ENCODE data around the gene TRIM41.
A peak's percentile ranks its signal among the peaks of the same experiment; 100 is the strongest.
"Not testable (repeated sequence)": the region's sequence is repeated elsewhere in the genome, so short reads cannot be mapped to it uniquely, and the experiment has no call there.

Gene TRIM41

GRCh38 chr5:181273433-181273744, 50.3 kb downstream of the TRIM41 start:
- H3K4me1 Mint-ChIP-seq (ENCODE audit: low read depth); H3K27ac Mint-ChIP-seq; H3K27me3 Mint-ChIP-seq; H3K9me3 Mint-ChIP-seq; intact Hi-C loops (cut with micrococcal nuclease); H3K36me3 Mint-ChIP-seq (ENCODE audit: low read depth): not testable (repeated sequence)
- H3K4me3 Mint-ChIP-seq: peak overlapping the region; percentile 44

GRCh38 chr5:181280251-181280762, 57.2 kb downstream of the TRIM41 start:
- peaks cover 5% of the 10 kb centered on the region for H3K27me3 Mint-ChIP-seq
- no peak overlapping the region for H3K27ac Mint-ChIP-seq
- no peak overlapping the region for H3K4me3 Mint-ChIP-seq
- no peaks in the 10 kb centered on the region for H3K4me1 Mint-ChIP-seq (ENCODE audit: low read depth)
- no peaks in the 10 kb centered on the region for H3K36me3 Mint-ChIP-seq (ENCODE audit: low read depth)
- intact Hi-C loops (cut with micrococcal nuclease): no loop called here
- no peaks in the 10 kb centered on the region for H3K9me3 Mint-ChIP-seq

DNA sequence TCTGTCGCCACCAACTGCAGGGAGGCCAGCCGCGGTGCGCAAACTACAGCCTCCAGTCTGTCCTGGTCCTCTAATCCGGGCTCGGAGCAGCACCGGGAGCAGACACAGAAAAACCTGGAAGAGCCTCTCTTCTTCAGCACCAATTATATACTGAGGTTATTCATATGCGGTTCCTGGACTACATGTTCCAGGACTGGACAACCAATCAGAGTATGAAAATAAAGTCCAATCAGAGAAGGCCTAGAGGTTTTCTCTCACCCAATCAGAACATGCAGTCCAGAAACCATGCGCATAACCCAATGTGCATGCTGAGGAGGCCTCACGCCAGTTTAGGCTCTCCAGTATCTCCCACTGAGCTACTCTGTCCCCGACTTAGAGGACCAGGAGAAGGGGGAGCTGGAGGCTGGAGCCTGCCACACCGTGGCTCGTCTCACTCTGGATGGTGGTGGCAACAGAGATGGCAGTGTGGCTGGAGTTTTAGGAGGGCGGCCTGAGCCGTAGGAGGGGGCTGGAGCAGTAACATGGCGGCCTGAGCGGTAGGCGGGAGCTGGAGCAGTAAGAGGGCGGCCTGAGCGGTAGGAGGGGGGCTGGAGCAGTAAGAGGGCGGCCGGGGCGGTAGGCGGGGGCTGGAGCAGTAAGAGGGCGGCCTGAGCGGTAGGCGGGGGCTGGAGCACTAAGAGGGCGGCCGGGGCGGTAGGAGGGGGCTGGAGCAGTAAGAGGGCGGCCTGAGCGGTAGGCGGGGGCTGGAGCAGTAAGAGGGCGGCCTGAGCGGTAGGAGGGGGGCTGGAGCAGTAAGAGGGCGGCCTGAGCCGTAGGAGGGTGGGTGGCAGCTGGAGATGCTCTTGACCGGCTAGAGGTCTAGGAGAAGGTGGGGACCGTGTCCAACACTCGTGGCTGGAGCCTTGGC, 58.2 kb downstream of the TRIM41 start:
- Mint-ChIP-seq H3K27me3 (peaks cover 5% of the 10 kb centered on the region), H3K36me3 (ENCODE audit: low read depth) (no peaks in the 10 kb centered on the region), H3K4me3 (no peak overlapping the region), H3K9me3 (no peaks in the 10 kb centered on the region), H3K4me1 (ENCODE audit: low read depth) (no peaks in the 10 kb centered on the region), H3K27ac (no peak overlapping the region)
- intact Hi-C loops (cut with micrococcal nuclease): no loop called here

DNA sequence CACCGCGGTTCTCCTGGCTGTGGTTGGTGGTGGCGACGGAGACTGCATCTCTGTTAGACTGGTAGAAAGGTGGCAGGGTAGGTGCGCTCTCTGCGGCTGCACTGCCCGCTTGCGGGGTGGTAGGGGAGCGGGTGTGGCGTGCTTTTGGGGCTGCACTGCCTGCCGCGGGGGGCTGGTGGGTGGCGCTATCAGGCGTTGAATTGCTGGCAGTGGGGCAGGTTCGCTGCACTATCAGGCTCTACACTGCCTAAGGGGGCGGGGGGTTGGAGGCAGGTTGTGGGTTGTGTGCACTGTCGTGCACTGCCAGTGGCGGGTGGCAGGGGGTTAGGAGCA, 58.9 kb downstream of the TRIM41 start:
- Mint-ChIP-seq H3K9me3 (no peaks in the 10 kb centered on the region), H3K4me3 (no peak overlapping the region), H3K4me1 (ENCODE audit: low read depth) (no peaks in the 10 kb centered on the region), H3K27ac (no peak overlapping the region), H3K27me3 (peaks cover 5% of the 10 kb centered on the region), H3K36me3 (ENCODE audit: low read depth) (no peaks in the 10 kb centered on the region)
- intact Hi-C loops (cut with micrococcal nuclease): no loop called here

- H3K4me1 Mint-ChIP-seq (ENCODE audit: low read depth); H3K36me3 Mint-ChIP-seq (ENCODE audit: low read depth); H3K27me3 Mint-ChIP-seq; H3K9me3 Mint-ChIP-seq; H3K4me3 Mint-ChIP-seq; H3K27ac Mint-ChIP-seq; intact Hi-C loops (cut with micrococcal nuclease): not testable (repeated sequence)
These were observed 59.3 kb downstream of the TRIM41 start for GRCh38 chr5:181282415-181282814.

DNA sequence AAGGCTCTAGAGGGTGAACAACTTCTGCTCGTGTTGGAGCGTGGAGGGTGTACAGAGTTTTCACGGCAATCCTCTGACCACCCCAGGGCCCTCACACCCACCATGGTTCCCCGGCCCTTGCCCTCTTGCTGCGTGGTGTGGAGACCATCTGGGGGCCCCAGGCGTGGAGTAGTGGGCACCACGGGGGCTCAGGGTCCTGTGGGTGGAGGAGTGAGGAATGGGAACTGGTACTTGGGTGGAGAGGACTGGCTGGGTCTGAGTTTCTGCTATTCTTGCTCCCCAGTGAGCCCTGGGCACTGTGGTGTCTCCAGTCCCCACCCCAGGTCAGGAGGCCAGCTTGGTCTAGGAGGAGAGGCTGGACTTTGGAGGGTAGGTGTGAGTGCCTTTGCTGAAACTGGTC, 59.8 kb downstream of the TRIM41 start:
- Mint-ChIP-seq H3K4me1 (ENCODE audit: low read depth) (no peaks in the 10 kb centered on the region), H3K9me3 (no peaks in the 10 kb centered on the region), H3K27ac (no peak overlapping the region)

GRCh38 chr5:181283347-181283746, 60.3 kb downstream of the TRIM41 start:
- peaks cover 4% of the 10 kb centered on the region for H3K27me3 Mint-ChIP-seq

More for the DNA sequence above, 59.8 kb downstream of the TRIM41 start:
- H3K27me3 Mint-ChIP-seq: peaks cover 5% of the 10 kb centered on the region
- intact Hi-C loops (cut with micrococcal nuclease): no loop called here
- no peaks in the 10 kb centered on the region for H3K36me3 Mint-ChIP-seq (ENCODE audit: low read depth)
- no peak overlapping the region for H3K4me3 Mint-ChIP-seq

GRCh38 chr5:181283841-181284755, 61.0 kb downstream of the TRIM41 start:
- H3K9me3 Mint-ChIP-seq; H3K27me3 Mint-ChIP-seq; H3K4me1 Mint-ChIP-seq (ENCODE audit: low read depth); H3K4me3 Mint-ChIP-seq; H3K27ac Mint-ChIP-seq; intact Hi-C loops (cut with micrococcal nuclease); H3K36me3 Mint-ChIP-seq (ENCODE audit: low read depth): not testable (repeated sequence)

More at GRCh38 chr5:181283347-181283746, 60.3 kb downstream of the TRIM41 start:
- Mint-ChIP-seq H3K36me3 (ENCODE audit: low read depth) (no peaks in the 10 kb centered on the region), H3K4me3 (no peak overlapping the region), H3K27ac (no peak overlapping the region), H3K4me1 (ENCODE audit: low read depth) (no peaks in the 10 kb centered on the region), H3K9me3 (no peaks in the 10 kb centered on the region)
- intact Hi-C loops (cut with micrococcal nuclease): no loop called here

All from dendritic cell treated with granulocyte-macrophage colony-stimulating factor and Interleukin-4, amounts not matched to agents 40 ng/mL and 50 ng/mL, for 4 days (primary cell).